DND-41 (cell line): Measurements from ENCODE around the gene NCOA3.

Experiments
- ATAC-seq: fragments of 200-7000 bp; cut with Tn5 transposase; 3 replicates; pipeline ENCODE4 v1.9.1; 2021; ENCODE audit warnings: low read depth; ENCODE audit not compliant: insufficient read depth
- DNase-seq: peaks from one replicate; pipeline ENCODE4 v3.0.0-alpha.2; 2020
- H2AFZ ChIP-seq: 2 replicates; pipeline ENCODE4 v1.6.0; 2012; ENCODE audit warnings: low read depth, low read length
- H3K27ac ChIP-seq: 2 replicates; pipeline ENCODE4 v1.5.1; 2012; ENCODE audit warnings: low read length, inconsistent platforms
- H3K27me3 ChIP-seq: fragments of 200-600 bp; sonication (generic); 2 replicates; pipeline ENCODE4 v1.6.0; 2012; ENCODE audit warnings: low read length, mild to moderate bottlenecking, inconsistent platforms; ENCODE audit not compliant: insufficient read depth, poor library complexity
- H3K36me3 ChIP-seq: 2 replicates; pipeline ENCODE4 v1.5.1; 2012; ENCODE audit warnings: low read length, inconsistent platforms; ENCODE audit not compliant: insufficient read depth
- H3K4me1 ChIP-seq: 2 replicates; pipeline ENCODE4 v1.5.1; 2012; ENCODE audit warnings: mild to moderate bottlenecking, low read length; ENCODE audit not compliant: insufficient read depth
- H3K4me2 ChIP-seq: 2 replicates; pipeline ENCODE4 v1.6.0; 2012; ENCODE audit warnings: mild to moderate bottlenecking, moderate library complexity, low read length, inconsistent platforms; ENCODE audit not compliant: insufficient read depth
- H3K4me3 ChIP-seq, 2 experiments: fragments of 200-600 bp in 1 of 2; shearing (Covaris generic) in 1 of 2; 2 replicates each; pipeline ENCODE4 v1.5.1; 2012 to 2016; ENCODE audit warnings: inconsistent platforms in 2 of 2, low read length in 2 of 2, mild to moderate bottlenecking in 2 of 2, low read depth in 1 of 2, moderate library complexity in 1 of 2
- H3K79me2 ChIP-seq: 2 replicates; pipeline ENCODE4 v1.6.0; 2012; ENCODE audit warnings: low read length, inconsistent platforms; ENCODE audit not compliant: insufficient read depth
- H3K9ac ChIP-seq: 2 replicates; pipeline ENCODE4 v1.6.0; 2012; ENCODE audit warnings: low read depth, mild to moderate bottlenecking, inconsistent platforms, low read length, moderate library complexity
- H3K9me3 ChIP-seq: 2 replicates; pipeline ENCODE4 v1.5.1; 2012; ENCODE audit warnings: low read length, moderate library complexity, mild to moderate bottlenecking, inconsistent platforms; ENCODE audit not compliant: insufficient read depth, severe bottlenecking
- H4K20me1 ChIP-seq: 2 replicates; pipeline ENCODE4 v1.6.0; 2012; ENCODE audit warnings: low read length; ENCODE audit not compliant: insufficient read depth
- CTCF ChIP-seq: IDR thresholded peaks from 2 replicates; pipeline ENCODE4 v1.5.1; 2012; ENCODE audit warnings: borderline replicate concordance, low read length, moderate library complexity, mild to moderate bottlenecking; ENCODE audit not compliant: poor library complexity, severe bottlenecking; ENCODE audit errors: extremely low read depth
- EZH2 ChIP-seq: IDR thresholded peaks from 3 replicates; pipeline ENCODE4 v1.6.1; 2012; ENCODE audit warnings: borderline replicate concordance, low read depth, mild to moderate bottlenecking, moderate library complexity, low read length, inconsistent platforms; ENCODE audit not compliant: severe bottlenecking

NCOA3 gene

GRCh38 chr20:47540443-47541354, 39.0 kb downstream of the NCOA3 start:
- ATAC-seq (no peak), DNase-seq (no peak)
- peaks cover 60% of the 10 kb centered on the region for H3K79me2 ChIP-seq
- TF ChIP-seq CTCF (no peak), EZH2 (no peak)
- H3K36me3 ChIP-seq, result no peaks in the 10 kb centered on the region
- no peaks in the 10 kb centered on the region for H3K27me3 ChIP-seq
- no peaks in the 10 kb centered on the region for H3K9me3 ChIP-seq
- no peak overlapping the region for H2AFZ ChIP-seq
- H3K4me2 ChIP-seq, result no peak overlapping the region
- H3K4me3 ChIP-seq, result no peak overlapping the region
- no peaks in the 10 kb centered on the region for H3K4me1 ChIP-seq
- H3K9ac ChIP-seq, result no peak overlapping the region
- peaks cover 18% of the 10 kb centered on the region for H4K20me1 ChIP-seq
- H3K27ac ChIP-seq, result no peak overlapping the region

DNA sequence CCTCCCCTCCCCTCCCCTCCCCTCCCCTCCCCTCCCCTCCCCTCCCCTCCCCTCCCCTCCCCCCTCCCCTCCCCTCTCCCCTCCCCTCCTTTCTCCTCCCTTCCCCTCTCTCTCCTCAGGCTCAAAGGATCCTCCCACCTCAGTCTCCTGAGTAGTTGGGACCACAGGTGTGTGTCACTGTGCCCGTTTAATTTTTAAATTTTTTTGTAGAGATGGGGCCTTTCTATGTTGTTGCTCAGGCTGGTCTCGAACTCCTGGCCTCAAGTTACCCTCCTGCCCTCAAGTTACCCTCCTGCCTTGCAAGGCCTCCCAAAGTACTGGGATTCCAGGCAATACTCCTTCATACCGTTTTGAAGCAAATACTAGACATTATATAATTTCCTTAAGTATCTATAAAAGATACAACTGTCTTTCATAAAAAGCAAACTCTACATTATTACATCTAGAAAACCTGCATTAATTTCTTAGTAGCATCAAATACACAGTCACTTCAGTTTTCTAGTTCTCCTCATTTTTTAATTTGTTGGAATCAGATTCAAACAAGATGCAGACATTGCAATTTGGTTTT, 39.8 kb downstream of the NCOA3 start:
- ATAC-seq, result no peak

GRCh38 chr20:47543006-47543431, 41.3 kb downstream of the NCOA3 start:
- no peak for TF ChIP-seq EZH2
- ATAC-seq (no peak), DNase-seq (no peak)
- Histone ChIP-seq H2AFZ (no peak overlapping the region), H3K79me2 (peaks cover 68% of the 10 kb centered on the region), H3K4me3 (no peak overlapping the region), H3K9ac (no peak overlapping the region), H3K9me3 (no peaks in the 10 kb centered on the region), H3K36me3 (no peaks in the 10 kb centered on the region), H3K4me2 (no peak overlapping the region), H3K27ac (no peak overlapping the region), H4K20me1 (peaks cover 24% of the 10 kb centered on the region), H3K4me1 (no peaks in the 10 kb centered on the region), H3K27me3 (no peaks in the 10 kb centered on the region)

More for the DNA sequence above, 39.8 kb downstream of the NCOA3 start:
- H2AFZ ChIP-seq, result no peak overlapping the region
- no peak overlapping the region for H3K4me2 ChIP-seq
- H3K4me3 ChIP-seq, result no peak overlapping the region
- no peak overlapping the region for H3K27ac ChIP-seq
- no peaks in the 10 kb centered on the region for H3K36me3 ChIP-seq
- no peak overlapping the region for H3K9ac ChIP-seq
- no peaks in the 10 kb centered on the region for H3K9me3 ChIP-seq
- H4K20me1 ChIP-seq, result peaks cover 19% of the 10 kb centered on the region
- peaks cover 62% of the 10 kb centered on the region for H3K79me2 ChIP-seq
- no peaks in the 10 kb centered on the region for H3K4me1 ChIP-seq
- DNase-seq, result no peak
- TF ChIP-seq CTCF, result no peak
- TF ChIP-seq EZH2, result no peak
- no peaks in the 10 kb centered on the region for H3K27me3 ChIP-seq

GRCh38 chr20:47544240-47544639, 42.6 kb downstream of the NCOA3 start:
- H3K9me3 ChIP-seq, result no peaks in the 10 kb centered on the region
- peaks cover 70% of the 10 kb centered on the region for H3K79me2 ChIP-seq
- H3K4me3 ChIP-seq, result no peak overlapping the region
- no peaks in the 10 kb centered on the region for H3K27me3 ChIP-seq
- no peak for DNase-seq
- H2AFZ ChIP-seq, result no peak overlapping the region
- no peak overlapping the region for H3K9ac ChIP-seq
- H3K36me3 ChIP-seq, result no peaks in the 10 kb centered on the region
- TF ChIP-seq CTCF (no peak), EZH2 (no peak)
- no peak overlapping the region for H3K4me2 ChIP-seq
- ATAC-seq, result no peak
- peaks cover 19% of the 10 kb centered on the region for H4K20me1 ChIP-seq
- no peaks in the 10 kb centered on the region for H3K4me1 ChIP-seq
- H3K27ac ChIP-seq, result no peak overlapping the region
